Esophagus squamous epithelium (tissue), 4 donors: Measurements from ENCODE around the gene CMAS.

ENCODE experiments used
- CTCF ChIP-seq, 6 experiments: fragments of 450-650 bp in 4 of 6; fragments of 200-600 bp in 2 of 6; sonication (generic) in 2 of 6; IDR thresholded peaks; one replicate each; pipeline ENCODE4 v1.5.1; 2016 to 2019; ENCODE audit warnings: antibody characterized with exemption in 6 of 6, mild to moderate bottlenecking in 4 of 6, moderate library complexity in 4 of 6
- POLR2A ChIP-seq, 4 donors: fragments of 450-650 bp; IDR thresholded peaks; one replicate each; pipeline ENCODE4 v1.6.1; 2017; ENCODE audit warnings: antibody characterized with exemption in 4 of 4, mild to moderate bottlenecking in 4 of 4, moderate library complexity in 3 of 4

- TF ChIP-seq CTCF (IDR thresholded peaks at IDR 0.05): no peak
- no peak for TF ChIP-seq POLR2A (IDR thresholded peaks at IDR 0.05)
These were observed 8.1 kb downstream of the CMAS start for GRCh38 chr12:22054155-22054554.
